B cell (primary cell): ENCODE measurements around the gene CDKAL1. TPM values are rescaled to one million over a fixed set of nuclear protein-coding genes. Genes with fewer than 3 reads are reported as not detected.

Experiments
- ATAC-seq: fragments of 200-7000 bp; cut with Tn5 transposase; one replicate; pipeline ENCODE4 v1.10.0; 2021; ENCODE audit warnings: low read depth, mild to moderate bottlenecking, moderate number of reproducible peaks, moderate library complexity
- CTCF ChIA-PET: fragments of 350-600 bp; sonication (Branson Sonifier 250); formaldehyde crosslinking; loops from one replicate; lab custom pipeline; 2021; ENCODE audit warnings: antibody characterized with exemption, inconsistent platforms; lab: Charles Lee
- POLR2A ChIA-PET: fragments of 350-600 bp; sonication (Branson Sonifier 250); formaldehyde crosslinking; loops from one replicate; lab custom pipeline; 2021; ENCODE audit warnings: antibody characterized with exemption; lab: Charles Lee
- DNase-seq: peaks from one replicate; pipeline ENCODE4 v3.0.0; 2013
- H2AFZ ChIP-seq: 2 replicates; pipeline ENCODE4 v1.6.1; 2012; ENCODE audit warnings: mild to moderate bottlenecking, low read depth, low read length; ENCODE audit not compliant: insufficient read depth, poor library complexity, severe bottlenecking
- H3K27ac ChIP-seq, 2 donors: 1 replicate in 1 of 2; 2 replicates in 1 of 2; pipeline ENCODE4 v1.5.1; 2012 to 2013; ENCODE audit warnings: low read length in 2 of 2, mild to moderate bottlenecking in 2 of 2, moderate library complexity in 1 of 2
- H3K27me3 ChIP-seq, 4 experiments: fragments of 200-600 bp in 1 of 4; sonication (generic) in 1 of 4; replicated peaks in 1 of 4; 1 replicate in 2 of 4; 2 replicates in 2 of 4; pipeline versions ENCODE4 v1.6.1 to v1.7.0; 2013 to 2016; ENCODE audit warnings: low read length in 3 of 4, mild to moderate bottlenecking in 2 of 4, mixed read lengths in 1 of 4, moderate library complexity in 1 of 4; ENCODE audit not compliant: insufficient read depth in 4 of 4, control insufficient read depth in 3 of 4; ENCODE audit errors: control extremely low read depth in 1 of 4
- H3K36me3 ChIP-seq, 2 experiments: replicated peaks in 1 of 2; 1 replicate in 1 of 2; 2 replicates in 1 of 2; pipeline versions ENCODE4 v1.6.1 to v1.7.1; 2013; ENCODE audit warnings: low read length in 1 of 2; ENCODE audit not compliant: insufficient read depth in 2 of 2, control insufficient read depth in 1 of 2; ENCODE audit errors: control extremely low read depth in 1 of 2, extremely low read depth in 1 of 2
- H3K4me1 ChIP-seq, 2 donors: fragments of 200-600 bp in 1 of 2; sonication (generic) in 1 of 2; 1 replicate in 1 of 2; 2 replicates in 1 of 2; pipeline versions ENCODE4 v1.5.1 to v1.6.1; 2013 to 2017; ENCODE audit warnings: low read length in 2 of 2; ENCODE audit not compliant: control insufficient read depth in 2 of 2, insufficient read depth in 2 of 2
- H3K4me2 ChIP-seq: replicated peaks from 2 replicates; pipeline ENCODE3; 2012; ENCODE audit warnings: mild to moderate bottlenecking, low read depth, low read length; ENCODE audit not compliant: poor library complexity, severe bottlenecking
- H3K4me3 ChIP-seq, 5 experiments: fragments of 200-600 bp in 1 of 5; sonication (generic) in 1 of 5; 1 replicate in 3 of 5; 2 replicates in 2 of 5; pipeline versions ENCODE4 v1.5.1 to v1.7.0; 2011 to 2016; ENCODE audit warnings: low read length in 4 of 5, mild to moderate bottlenecking in 4 of 5, low read depth in 2 of 5, control low read depth in 1 of 5, moderate library complexity in 1 of 5; ENCODE audit not compliant: insufficient read depth in 1 of 5; ENCODE audit errors: control extremely low read depth in 1 of 5, extremely low read depth in 1 of 5
- H3K79me2 ChIP-seq: fragments of 200-600 bp; sonication (generic); one replicate; pipeline ENCODE4 v1.6.0; 2016; ENCODE audit warnings: low read length; ENCODE audit not compliant: control insufficient read depth, insufficient read depth
- H3K9ac ChIP-seq: fragments of 200-600 bp; sonication (generic); 2 replicates; pipeline ENCODE4 v1.6.1; 2017; ENCODE audit warnings: mild to moderate bottlenecking, low read length, moderate library complexity
- H3K9me3 ChIP-seq, 3 donors: one replicate each; pipeline versions ENCODE4 v1.6.1 to v1.7.1; 2013; ENCODE audit warnings: low read length in 2 of 3; ENCODE audit not compliant: control insufficient read depth in 2 of 3, insufficient read depth in 1 of 3; ENCODE audit errors: control extremely low read depth in 1 of 3
- H4K20me1 ChIP-seq: 2 replicates; pipeline ENCODE4 v1.6.0; 2012; ENCODE audit warnings: mild to moderate bottlenecking, low read length; ENCODE audit not compliant: insufficient read depth, control insufficient read depth, poor library complexity, severe bottlenecking
- H3K27ac Mint-ChIP-seq: one replicate; pipeline ENCODE4 v1.8.0; 2021; ENCODE audit warnings: mixed read lengths
- H3K27me3 Mint-ChIP-seq: one replicate; pipeline ENCODE4 v1.8.0; 2021; ENCODE audit warnings: mixed read lengths
- H3K4me1 Mint-ChIP-seq: one replicate; pipeline ENCODE4 v1.8.0; 2021; ENCODE audit warnings: mixed read lengths
- H3K4me3 Mint-ChIP-seq: one replicate; pipeline ENCODE4 v1.8.0; 2021; ENCODE audit warnings: mixed read lengths
- H3K9me3 Mint-ChIP-seq: one replicate; pipeline ENCODE4 v1.8.0; 2022; ENCODE audit warnings: mixed read lengths; ENCODE audit not compliant: insufficient read depth
- EZH2 ChIP-seq: IDR thresholded peaks from 2 replicates; pipeline ENCODE4 v1.6.1; 2012; ENCODE audit warnings: borderline replicate concordance, low read depth, mild to moderate bottlenecking, moderate library complexity, low read length; ENCODE audit not compliant: insufficient read depth, poor library complexity, severe bottlenecking
- WGBS: methylation state at CpG from one replicate; pipeline ENCODE4 v1.1.5; 2013; ENCODE audit warnings: missing lambda C conversion rate; ENCODE audit not compliant: insufficient coverage; 5-methylcytosine and 5-hydroxymethylcytosine counted together
- intact Hi-C: fragments of 100-400 bp; cut with micrococcal nuclease; formaldehyde crosslinking; loops from one replicate; pipeline ENCODE4 v1.10.0; 2022
- polyA plus RNA-seq: library from polyadenylated mRNA; depleted of rRNA; stranded (reverse); fragments of >200 nt; gene quantifications from 2 replicates; pipeline ENCODE4 v1.2.3, GENCODE V29; 2012
- total RNA-seq, 2 donors: library from RNA; stranded (reverse); fragments of 120-200 nt in 1 of 2; gene quantifications; 1 replicate in 1 of 2; 2 replicates in 1 of 2; pipeline versions ENCODE4 v1.2.3 to v1.2.4, GENCODE V29; 2013 to 2022
- TF ChIP-seq, protein P1 (sequence below): fragments of 200-600 bp; IDR thresholded peaks from one replicate; pipeline ENCODE4 v1.8.0; 2022; ENCODE audit warnings: antibody characterized with exemption, mild to moderate bottlenecking

Gene CDKAL1
- total and polyA plus RNA-seq, 2 donors (not counting 1 experiment from before 2014, with no cell fraction given) = 6.1 to 33.3 TPM

DNA sequence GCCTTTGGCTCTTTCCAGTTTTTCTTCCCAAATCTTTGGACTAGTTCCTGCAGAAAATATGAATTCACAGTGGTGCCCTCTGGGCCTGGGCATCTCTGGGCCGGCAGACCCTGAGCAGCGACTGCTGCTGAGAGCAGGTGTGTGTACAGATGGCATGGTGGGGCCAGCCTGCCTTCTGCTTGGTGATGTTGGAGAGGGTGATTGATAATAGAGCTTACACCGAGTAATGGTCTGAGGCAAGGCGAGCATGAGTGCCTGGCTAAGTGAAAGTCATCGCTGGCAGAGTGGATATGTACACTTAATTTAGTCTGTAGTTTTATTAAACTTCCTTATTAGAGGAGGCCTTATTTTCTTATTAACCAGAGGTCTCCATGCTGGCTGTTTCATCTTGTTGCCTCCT, 156.9 kb downstream of the CDKAL1 start:
- Mint-ChIP-seq H3K27ac (no peak overlapping the region), H3K4me3 (no peak overlapping the region), H3K4me1 (peaks cover 23% of the 10 kb centered on the region), H3K9me3 (no peaks in the 10 kb centered on the region), H3K27me3 (no peaks in the 10 kb centered on the region)
- H3K27ac ChIP-seq = no peak overlapping the region
- peaks cover 10% of the 10 kb centered on the region for H4K20me1 ChIP-seq
- ATAC-seq (no peak), DNase-seq (no peak)
- H3K4me1 ChIP-seq = peaks cover 5 to 17% of the 10 kb centered on the region in 2 donors
- TF ChIP-seq, protein P1, sequence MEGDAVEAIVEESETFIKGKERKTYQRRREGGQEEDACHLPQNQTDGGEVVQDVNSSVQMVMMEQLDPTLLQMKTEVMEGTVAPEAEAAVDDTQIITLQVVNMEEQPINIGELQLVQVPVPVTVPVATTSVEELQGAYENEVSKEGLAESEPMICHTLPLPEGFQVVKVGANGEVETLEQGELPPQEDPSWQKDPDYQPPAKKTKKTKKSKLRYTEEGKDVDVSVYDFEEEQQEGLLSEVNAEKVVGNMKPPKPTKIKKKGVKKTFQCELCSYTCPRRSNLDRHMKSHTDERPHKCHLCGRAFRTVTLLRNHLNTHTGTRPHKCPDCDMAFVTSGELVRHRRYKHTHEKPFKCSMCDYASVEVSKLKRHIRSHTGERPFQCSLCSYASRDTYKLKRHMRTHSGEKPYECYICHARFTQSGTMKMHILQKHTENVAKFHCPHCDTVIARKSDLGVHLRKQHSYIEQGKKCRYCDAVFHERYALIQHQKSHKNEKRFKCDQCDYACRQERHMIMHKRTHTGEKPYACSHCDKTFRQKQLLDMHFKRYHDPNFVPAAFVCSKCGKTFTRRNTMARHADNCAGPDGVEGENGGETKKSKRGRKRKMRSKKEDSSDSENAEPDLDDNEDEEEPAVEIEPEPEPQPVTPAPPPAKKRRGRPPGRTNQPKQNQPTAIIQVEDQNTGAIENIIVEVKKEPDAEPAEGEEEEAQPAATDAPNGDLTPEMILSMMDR = no peak
- H2AFZ ChIP-seq = no peak overlapping the region
- H3K4me2 ChIP-seq = no peak overlapping the region
- H3K79me2 ChIP-seq = peaks cover 28% of the 10 kb centered on the region
- ChIA-PET CTCF (no interaction called here), POLR2A (no interaction called here)
- H3K9me3 ChIP-seq = no peaks in the 10 kb centered on the region
- H3K27me3 ChIP-seq = no peaks in the 10 kb centered on the region
- no peak overlapping the region for H3K9ac ChIP-seq
- H3K4me3 ChIP-seq = no peak overlapping the region
- 90% methylated on average over 2 of the region's 5 CpGs for WGBS
- no peaks in the 10 kb centered on the region for H3K36me3 ChIP-seq
- intact Hi-C loops = no loop called here

DNA sequence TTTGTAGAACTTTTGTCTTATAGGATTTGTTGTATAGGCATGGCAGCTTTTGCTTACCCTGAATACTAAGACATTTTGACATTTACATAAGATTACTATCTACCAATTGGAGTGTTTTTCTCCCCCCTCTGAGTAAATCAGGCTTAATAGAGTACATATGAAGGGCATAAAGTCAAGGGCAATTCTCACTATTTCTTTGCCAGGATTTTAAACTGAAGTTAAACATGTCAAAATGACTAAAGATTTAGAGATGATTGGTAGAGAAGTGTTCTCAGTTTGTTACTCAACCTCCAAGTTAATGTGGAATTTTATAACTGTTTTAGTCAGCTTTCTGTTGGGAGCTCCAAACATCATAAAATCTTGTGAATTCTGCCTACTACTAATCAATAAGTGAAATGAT, 157.8 kb downstream of the CDKAL1 start:
- Mint-ChIP-seq H3K27me3 (no peaks in the 10 kb centered on the region), H3K4me1 (peaks cover 21% of the 10 kb centered on the region)
- H3K79me2 ChIP-seq = peaks cover 27% of the 10 kb centered on the region

More for the DNA sequence above, 157.8 kb downstream of the CDKAL1 start:
- Histone ChIP-seq H3K36me3 (no peaks in the 10 kb centered on the region), H3K9ac (no peak overlapping the region), H3K27ac (no peak overlapping the region), H2AFZ (no peak overlapping the region), H4K20me1 (peaks cover 10% of the 10 kb centered on the region), H3K27me3 (no peaks in the 10 kb centered on the region), H3K4me1 (peaks cover 5 to 17% of the 10 kb centered on the region in 2 donors), H3K4me3 (no peak overlapping the region), H3K4me2 (no peak overlapping the region), H3K9me3 (no peaks in the 10 kb centered on the region)
- no peak for DNase-seq
- POLR2A ChIA-PET = no interaction called here
- CTCF ChIA-PET = no interaction called here
- TF ChIP-seq EZH2 = no peak
- TF ChIP-seq, protein P1 = no peak
- Mint-ChIP-seq H3K27ac (no peak overlapping the region), H3K4me3 (no peak overlapping the region), H3K9me3 (no peaks in the 10 kb centered on the region)
- intact Hi-C loops = no loop called here
- no peak for ATAC-seq
